ENCODE data around the gene ALG1.

GRCh38 chr16:5031601-5032000 is 40.0 kb upstream of the ALG1 start:
- TF ChIP-seq POLR2A (IDR thresholded peaks at IDR 0.05; ENCODE audit: low read length): no peak
- TF ChIP-seq GATA1 (IDR thresholded peaks at IDR 0.05; ENCODE audit: low read depth, low read length): no peak
